ENCODE results near the gene TNXB.

- no peak for TF ChIP-seq POLR2AphosphoS5 (IDR thresholded peaks at IDR 0.05)
- no peak for TF ChIP-seq POLR2A (IDR thresholded peaks at IDR 0.05; ENCODE audit: low read depth)
- TF ChIP-seq CTCF (IDR thresholded peaks at IDR 0.05): no peak
Observed at GRCh38 chr6:32057966-32058365, 51.2 kb downstream of the TNXB start.

All from esophagus muscularis mucosa (tissue), 3 donors.